GM21367 (cell line): ENCODE data around the gene HDX.
A peak's percentile ranks its signal among the peaks of the same experiment; 100 is the strongest.
"Not testable (repeated sequence)": the region's sequence is repeated elsewhere in the genome, so short reads cannot be mapped to it uniquely, and the experiment has no call there.

Experiments
- ATAC-seq: cut with Tn5 transposase; IDR thresholded peaks from one replicate; pipeline ENCODE4 v1.9.1; 2021; ENCODE audit not compliant: unreplicated experiment

Gene HDX

DNA sequence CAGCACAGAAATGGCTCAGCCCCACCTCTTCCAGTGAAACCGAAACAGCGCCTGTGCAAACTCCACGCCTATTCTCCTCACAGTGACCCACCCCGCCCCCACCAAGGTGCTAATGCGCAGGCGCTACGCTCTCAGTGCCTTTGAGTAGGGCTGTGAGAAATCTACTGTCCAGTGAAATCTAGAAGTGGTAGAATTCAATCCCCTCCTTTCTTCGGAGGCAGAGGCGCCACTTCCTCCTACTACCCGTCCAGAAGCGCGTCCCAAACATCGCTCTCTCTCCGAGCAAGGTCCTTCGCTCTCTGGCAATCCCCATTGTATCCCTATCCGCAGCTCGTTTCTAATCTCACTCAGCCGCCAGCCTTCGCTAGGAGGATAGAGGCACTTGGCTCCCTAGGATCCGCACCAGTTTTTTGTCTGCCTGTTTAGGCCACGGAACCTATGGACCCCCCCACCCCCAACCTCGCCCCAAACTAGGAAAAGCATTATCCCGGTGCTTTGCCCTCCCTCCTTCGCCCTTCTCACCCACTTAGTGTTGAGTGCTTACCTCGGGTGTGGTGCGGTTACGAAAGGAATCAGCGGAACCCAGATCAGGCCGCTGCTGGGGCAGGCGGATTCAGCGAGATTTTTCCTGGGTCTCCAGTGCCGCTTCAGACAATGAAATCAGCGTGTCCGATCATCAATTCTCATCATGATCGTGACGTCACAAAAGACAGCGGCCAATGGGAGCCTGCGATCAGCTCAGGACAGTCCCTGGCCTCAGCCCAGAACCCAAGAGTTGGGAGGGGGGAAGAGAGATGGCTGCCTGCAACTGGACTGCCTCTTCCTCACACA is at the start of gene HDX:
Gene HDX, minus strand, starts transcription at position 656 of the 831 bp plus-strand sequence. CDS start 27,056 bp downstream, outside the sequence.
- ATAC-seq: peak; percentile 94

- not testable (repeated sequence) for ATAC-seq
These were observed 39.1 kb upstream of the HDX start for GRCh38 chrX:84541315-84541714.

- ATAC-seq: not testable (repeated sequence)
These were observed 35.4 kb upstream of the HDX start for GRCh38 chrX:84537627-84538026.

DNA sequence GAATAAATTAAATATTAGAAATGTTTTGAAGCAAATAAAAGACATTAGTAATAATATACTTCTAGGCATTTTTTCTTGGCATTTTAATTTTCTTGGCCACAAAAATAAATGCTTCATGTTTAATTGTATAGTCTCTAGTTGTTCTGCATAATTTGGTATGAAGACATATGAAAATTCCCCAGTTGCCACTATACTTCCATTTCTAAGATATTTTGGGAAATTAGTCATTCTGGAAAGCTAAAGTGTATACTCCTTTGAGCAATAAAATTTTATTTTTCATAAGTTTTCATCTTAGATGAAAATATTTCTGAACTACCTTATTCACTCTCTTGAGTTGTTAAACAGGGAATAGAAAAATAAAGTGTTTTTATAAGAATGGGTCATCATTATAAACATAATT is 13.8 kb downstream of the HDX start:
- no peak for ATAC-seq

DNA sequence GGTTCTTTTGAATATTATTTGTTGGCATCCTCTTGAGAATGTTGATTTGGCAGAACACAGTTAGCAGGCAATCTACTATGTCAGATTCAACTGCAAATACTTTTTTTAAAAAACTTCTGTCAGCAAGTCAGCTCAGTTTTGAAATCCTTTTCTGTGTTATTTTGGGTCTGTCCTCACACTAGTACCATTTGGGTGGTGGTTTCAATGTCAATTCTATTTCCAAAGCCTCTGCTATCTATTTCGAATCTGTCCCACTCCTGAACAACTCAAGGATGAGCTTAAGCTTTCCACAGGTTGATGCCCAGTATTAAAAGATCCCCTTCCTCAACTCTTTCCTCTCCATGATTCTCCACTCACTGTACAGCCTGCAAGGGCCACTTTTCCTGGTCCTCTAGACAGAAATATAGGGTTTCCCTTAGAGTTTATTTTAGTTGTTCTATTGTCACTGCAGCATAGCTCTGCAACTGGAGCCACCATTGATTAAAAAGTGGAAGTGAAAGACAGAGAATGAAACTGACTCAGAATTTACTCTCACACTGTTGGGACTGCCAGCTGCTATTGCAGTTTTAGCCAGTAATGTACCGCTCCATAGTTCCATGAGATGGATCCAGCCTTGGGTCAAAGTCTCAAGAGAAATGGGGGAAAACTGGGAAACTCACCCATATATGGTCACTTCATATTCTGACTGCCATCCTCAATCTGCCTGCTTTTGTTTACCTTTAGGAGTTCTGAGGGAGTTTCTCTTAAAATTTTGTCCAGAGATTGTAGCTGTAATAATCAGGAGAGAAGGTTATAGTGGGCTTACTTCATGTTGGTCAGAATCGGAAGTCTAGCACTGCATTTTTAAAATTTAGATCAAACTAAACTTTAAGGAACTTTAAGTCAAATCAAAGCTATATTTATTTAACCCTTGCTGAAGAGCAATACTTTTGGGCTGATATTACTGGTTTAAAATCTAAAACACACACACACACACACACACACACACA is 14.6 kb downstream of the HDX start:
- ATAC-seq: peak; percentile 99

- ATAC-seq: no peak
These were observed 23.2 kb downstream of the HDX start for GRCh38 chrX:84479086-84479485.

DNA sequence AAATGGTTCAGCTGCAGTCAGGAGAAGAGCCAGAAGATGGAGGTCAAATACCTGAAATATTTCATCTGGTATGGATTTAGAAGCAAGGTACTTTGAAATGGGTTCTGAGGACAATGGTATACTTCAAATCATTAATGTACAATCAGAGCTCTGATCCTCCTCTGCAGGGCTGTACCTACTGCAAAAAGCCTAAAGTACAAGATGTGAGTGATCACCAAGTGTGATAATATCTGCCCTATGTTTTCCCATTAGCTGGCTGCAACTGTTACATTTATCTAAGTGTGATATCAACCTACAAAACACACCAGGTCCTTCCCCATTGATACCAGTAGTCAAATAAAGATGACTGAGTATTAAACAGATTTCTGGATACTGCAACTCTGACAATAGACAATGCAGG is 25.1 kb downstream of the HDX start:
- ATAC-seq: no peak

GRCh38 chrX:84475596-84475995 is 26.7 kb downstream of the HDX start:
- no peak for ATAC-seq

- no peak for ATAC-seq
These were observed 27.2 kb downstream of the HDX start for GRCh38 chrX:84475101-84475500.

DNA sequence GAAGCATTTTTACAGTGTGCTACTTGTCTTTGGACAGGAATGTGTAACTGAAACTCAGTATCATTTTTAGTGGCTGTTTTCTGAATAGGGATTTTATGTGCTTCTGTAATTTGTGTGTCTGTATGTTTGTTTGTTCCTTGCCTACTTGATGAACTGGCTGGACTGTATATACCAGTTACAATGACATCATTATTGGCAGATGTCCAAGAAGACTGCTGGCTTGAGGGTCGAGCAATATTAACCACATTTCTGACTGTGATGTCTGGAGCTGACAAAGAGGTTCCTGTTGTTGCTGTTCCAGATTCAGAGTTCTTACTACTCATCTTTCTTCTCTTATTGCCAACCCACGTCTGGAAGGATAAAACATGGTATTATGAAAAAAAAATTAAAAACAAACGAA is 33.0 kb downstream of the HDX start:
- ATAC-seq: no peak

DNA sequence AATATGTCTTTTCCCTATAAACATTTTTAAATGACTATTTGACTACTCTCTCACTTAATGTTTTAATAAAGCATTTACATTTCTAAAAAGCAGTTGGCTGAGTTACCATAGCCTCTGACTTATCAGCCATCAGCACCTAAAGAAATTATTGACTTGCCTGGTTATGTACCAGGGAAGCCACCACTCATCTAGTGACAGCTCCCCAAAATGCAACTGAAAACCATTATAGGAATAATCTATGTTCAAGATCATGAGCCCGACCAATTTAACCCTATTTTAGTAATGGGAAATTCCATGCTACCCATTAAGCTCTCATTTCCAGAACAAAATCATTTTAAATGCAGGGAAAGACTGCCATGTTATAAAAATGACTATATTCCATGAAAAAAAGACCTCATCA is 34.4 kb downstream of the HDX start:
- ATAC-seq: no peak

- no peak for ATAC-seq
These were observed 48.7 kb downstream of the HDX start for GRCh38 chrX:84453351-84454246.

- ATAC-seq: no peak
These were observed 61.1 kb downstream of the HDX start for GRCh38 chrX:84441143-84441542.

DNA sequence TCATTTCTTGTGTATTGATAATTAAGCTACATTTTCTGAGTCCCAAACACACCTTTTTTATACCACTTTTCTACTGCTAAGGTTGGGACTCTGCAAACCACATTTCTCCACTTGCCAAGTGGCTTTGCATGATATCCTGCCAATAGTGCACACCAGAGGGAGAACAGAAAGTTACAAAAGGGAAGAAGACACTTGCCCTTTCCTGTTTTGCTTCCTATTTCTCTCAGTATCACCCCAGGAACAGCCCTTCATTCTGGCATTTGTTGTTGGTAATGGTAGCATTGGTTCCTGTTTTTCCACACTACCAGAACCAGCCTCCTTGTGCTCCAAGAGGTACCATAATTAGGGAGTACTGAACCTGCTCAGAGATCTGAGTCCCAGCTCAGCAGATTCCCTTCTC is 87.1 kb downstream of the HDX start:
- ATAC-seq: no peak

DNA sequence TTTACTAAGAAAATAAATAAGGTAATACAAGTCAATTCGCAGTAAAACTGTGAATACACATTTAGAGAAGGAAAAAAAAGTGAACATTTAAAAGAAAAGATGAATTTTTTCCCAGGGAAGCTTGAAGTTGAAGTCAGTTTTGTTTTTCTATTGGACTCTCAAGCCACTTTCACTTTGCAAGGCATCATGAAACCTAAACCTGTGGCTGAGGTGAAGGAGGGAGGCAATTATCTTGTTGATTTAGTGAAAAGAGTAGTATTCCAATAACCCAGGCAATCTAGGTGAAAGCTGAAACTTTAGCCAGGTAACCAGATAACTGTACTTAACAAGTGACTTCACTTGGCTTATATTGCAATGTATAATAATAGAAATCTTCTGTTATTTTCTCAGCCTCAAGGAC is 138.6 kb downstream of the HDX start:
- peak; percentile 60 for ATAC-seq

DNA sequence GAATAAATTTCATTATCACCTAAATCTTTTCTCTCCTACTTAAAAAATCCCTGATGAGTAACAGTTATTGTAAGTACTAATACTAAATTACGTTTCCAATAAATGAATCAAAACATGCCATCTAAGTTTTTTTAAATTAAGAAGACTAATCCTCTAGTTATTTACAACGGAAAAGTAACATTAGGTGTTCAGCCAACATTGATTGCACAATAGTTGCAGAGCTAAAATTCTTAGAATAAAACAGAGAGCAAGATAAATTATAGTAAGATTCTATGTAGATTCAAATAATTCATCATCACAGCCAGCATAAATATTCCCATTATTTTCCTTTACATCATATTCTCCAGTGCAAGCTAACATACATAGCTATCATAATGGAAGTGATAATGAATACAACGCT is 139.2 kb downstream of the HDX start:
- no peak for ATAC-seq

GRCh38 chrX:84362184-84362838 is 139.9 kb downstream of the HDX start:
- no peak for ATAC-seq

DNA sequence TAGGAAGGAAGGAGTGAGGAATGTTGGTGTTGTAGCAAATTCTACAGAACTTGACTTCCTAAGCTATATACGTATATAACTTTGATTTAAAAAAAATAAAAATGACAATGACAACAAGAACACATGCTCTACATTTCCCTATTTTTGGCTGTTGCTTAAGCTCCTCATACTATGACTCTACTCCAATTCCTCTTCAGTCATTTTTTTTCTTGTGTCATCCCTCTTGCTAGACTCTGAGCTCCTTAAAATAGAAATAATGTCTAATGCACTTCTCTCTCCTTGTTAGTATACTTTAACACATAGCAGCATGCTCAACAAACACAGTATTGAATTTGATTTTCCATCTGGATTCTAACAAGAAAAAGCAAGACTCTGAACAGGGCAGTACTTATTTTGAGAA is 144.0 kb downstream of the HDX start:
- no peak for ATAC-seq

GRCh38 chrX:84357296-84357695 is 145.0 kb downstream of the HDX start:
- ATAC-seq: no peak

DNA sequence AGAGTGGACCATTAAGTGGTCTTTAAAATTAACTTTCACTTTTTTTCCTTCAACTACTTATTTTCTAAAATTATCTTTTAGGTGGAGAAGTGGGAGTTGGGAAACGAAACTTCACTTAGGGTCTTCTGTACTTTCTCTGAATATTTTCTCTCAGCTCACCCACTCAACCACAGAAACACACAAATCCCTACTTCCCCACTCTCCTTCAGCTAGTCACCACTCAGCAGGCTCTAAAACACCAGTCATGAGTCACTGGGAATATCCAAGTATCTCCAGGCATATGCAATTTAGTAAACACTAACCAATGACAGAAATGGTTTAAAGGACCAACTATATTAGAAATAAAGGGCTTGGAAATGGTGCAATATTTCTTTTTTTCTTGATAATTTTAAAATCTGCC is 161.3 kb downstream of the HDX start:
- ATAC-seq: no peak
